Parathyroid adenoma (tissue), 2 donors: ENCODE results near the gene NISCH.

Experiments
- H2AFZ ChIP-seq: fragments of 300-600 bp; sonication (generic); one replicate; pipeline ENCODE4 v1.7.0; 2017; ENCODE audit warnings: antibody characterized with exemption, mild to moderate bottlenecking
- H3K27ac ChIP-seq: fragments of 300-600 bp; sonication (generic); one replicate; pipeline ENCODE4 v1.7.0; 2017
- H3K27me3 ChIP-seq: fragments of 300-600 bp; sonication (generic); one replicate; pipeline ENCODE4 v1.7.0; 2017; ENCODE audit warnings: low read length; ENCODE audit not compliant: control insufficient read depth, insufficient read depth
- H3K36me3 ChIP-seq: fragments of 300-600 bp; sonication (generic); one replicate; pipeline ENCODE4 v1.7.0; 2017; ENCODE audit warnings: low read length; ENCODE audit not compliant: control insufficient read depth, insufficient read depth
- H3K4me1 ChIP-seq: fragments of 300-600 bp; sonication (generic); one replicate; pipeline ENCODE4 v1.7.0; 2017; ENCODE audit warnings: control low read depth
- H3K4me2 ChIP-seq: fragments of 300-600 bp; sonication (generic); one replicate; pipeline ENCODE4 v1.7.0; 2017; ENCODE audit warnings: low read length
- H3K4me3 ChIP-seq: fragments of 300-600 bp; sonication (generic); one replicate; pipeline ENCODE4 v1.7.0; 2017; ENCODE audit warnings: low read depth, low read length
- H3K79me2 ChIP-seq: fragments of 300-600 bp; sonication (generic); one replicate; pipeline ENCODE4 v1.7.0; 2017; ENCODE audit warnings: control low read depth
- H3K9ac ChIP-seq: fragments of 300-600 bp; sonication (generic); one replicate; pipeline ENCODE4 v1.7.0; 2017; ENCODE audit warnings: mild to moderate bottlenecking
- H3K9me3 ChIP-seq: fragments of 300-600 bp; sonication (generic); one replicate; pipeline ENCODE4 v1.7.0; 2017; ENCODE audit warnings: low read length; ENCODE audit not compliant: control insufficient read depth
- CTCF ChIP-seq: fragments of 300-600 bp; sonication (generic); IDR thresholded peaks from one replicate; pipeline ENCODE4 v1.7.0; 2017; ENCODE audit warnings: antibody characterized with exemption, mild to moderate bottlenecking
- donor health status: primary hyperparathyroidism.

Gene NISCH

GRCh38 chr3:52483081-52483480 lies 27.7 kb downstream of the NISCH start:
- no peaks in the 10 kb centered on the region for H3K27me3 ChIP-seq
- H3K27ac ChIP-seq = no peak overlapping the region
- no peak overlapping the region for H3K4me2 ChIP-seq
- no peak for TF ChIP-seq CTCF
- no peak overlapping the region for H3K4me3 ChIP-seq
- H3K9me3 ChIP-seq = no peaks in the 10 kb centered on the region
- no peaks in the 10 kb centered on the region for H3K36me3 ChIP-seq
- no peaks in the 10 kb centered on the region for H3K79me2 ChIP-seq
- no peaks in the 10 kb centered on the region for H3K4me1 ChIP-seq
- no peak overlapping the region for H2AFZ ChIP-seq
- H3K9ac ChIP-seq = no peak overlapping the region

GRCh38 chr3:52483577-52484381 lies 28.4 kb downstream of the NISCH start:
- H3K9me3 ChIP-seq = no peaks in the 10 kb centered on the region
- no peak overlapping the region for H2AFZ ChIP-seq
- no peak overlapping the region for H3K27ac ChIP-seq
- H3K4me2 ChIP-seq = no peak overlapping the region
- no peaks in the 10 kb centered on the region for H3K36me3 ChIP-seq
- H3K9ac ChIP-seq = no peak overlapping the region
- no peaks in the 10 kb centered on the region for H3K27me3 ChIP-seq
- H3K4me1 ChIP-seq = no peaks in the 10 kb centered on the region
- no peaks in the 10 kb centered on the region for H3K79me2 ChIP-seq
- no peak for TF ChIP-seq CTCF
- H3K4me3 ChIP-seq = no peak overlapping the region

- Histone ChIP-seq H3K4me3 (no peak overlapping the region), H3K27ac (no peak overlapping the region)
These were observed 29.5 kb downstream of the NISCH start for GRCh38 chr3:52484680-52485461.

GRCh38 chr3:52487050-52487787 lies 31.8 kb downstream of the NISCH start:
- Histone ChIP-seq H3K27me3 (no peaks in the 10 kb centered on the region), H3K27ac (no peak overlapping the region), H3K9me3 (no peaks in the 10 kb centered on the region), H3K79me2 (no peaks in the 10 kb centered on the region), H2AFZ (no peak overlapping the region), H3K9ac (no peak overlapping the region), H3K36me3 (no peaks in the 10 kb centered on the region), H3K4me3 (no peak overlapping the region), H3K4me2 (no peak overlapping the region), H3K4me1 (peaks cover 10% of the 10 kb centered on the region)
- no peak for TF ChIP-seq CTCF

More at GRCh38 chr3:52484680-52485461, 29.5 kb downstream of the NISCH start:
- Histone ChIP-seq H3K9me3 (no peaks in the 10 kb centered on the region), H3K79me2 (no peaks in the 10 kb centered on the region), H3K4me2 (no peak overlapping the region), H3K4me1 (no peaks in the 10 kb centered on the region), H3K36me3 (no peaks in the 10 kb centered on the region), H3K9ac (no peak overlapping the region), H3K27me3 (no peaks in the 10 kb centered on the region), H2AFZ (no peak overlapping the region)
- no peak for TF ChIP-seq CTCF
